GM23338 (cell line): ENCODE results near the gene ANG. TPM values are rescaled to one million over a fixed set of nuclear protein-coding genes. Genes with fewer than 3 reads are reported as not detected.

Experiments used
- ATAC-seq: fragments of 200-7000 bp; cut with Tn5 transposase; 3 replicates; pipeline ENCODE4 v1.9.1; 2020
- DNase-seq: peaks from one replicate; pipeline ENCODE4 v3.0.0-alpha.2; 2015; ENCODE audit warnings: low spot score
- H2AFZ ChIP-seq: fragments of 200-600 bp; sonication (generic); 2 replicates; pipeline ENCODE4 v1.8.0; 2016; ENCODE audit warnings: antibody characterized with exemption, mild to moderate bottlenecking, moderate library complexity
- H3F3A ChIP-seq: fragments of 200-600 bp; sonication (generic); replicated peaks from 2 replicates; pipeline ENCODE4 v1.8.0; 2017; ENCODE audit warnings: antibody characterized with exemption, mixed run types, low read depth
- H3K27ac ChIP-seq: fragments of 200-600 bp; sonication (generic); 2 replicates; pipeline ENCODE4 v1.6.1; 2016; ENCODE audit warnings: low read depth
- H3K27me3 ChIP-seq: fragments of 200-600 bp; sonication (generic); 2 replicates; pipeline ENCODE4 v1.8.0; 2016; ENCODE audit warnings: mild to moderate bottlenecking, mixed run types, moderate library complexity; ENCODE audit not compliant: insufficient read depth
- H3K36me3 ChIP-seq: fragments of 200-600 bp; sonication (generic); 2 replicates; pipeline ENCODE4 v1.8.0; 2016; ENCODE audit warnings: mild to moderate bottlenecking; ENCODE audit not compliant: insufficient read depth
- H3K4me1 ChIP-seq: fragments of 200-600 bp; sonication (generic); 2 replicates; pipeline ENCODE4 v1.8.0; 2016; ENCODE audit warnings: mild to moderate bottlenecking, moderate library complexity; ENCODE audit not compliant: insufficient read depth
- H3K4me2 ChIP-seq: fragments of 200-600 bp; sonication (generic); 2 replicates; pipeline ENCODE4 v1.7.1; 2017; ENCODE audit warnings: mixed run types
- H3K4me3 ChIP-seq: fragments of 200-600 bp; sonication (generic); 2 replicates; pipeline ENCODE4 v1.6.1; 2016; ENCODE audit warnings: mixed run types
- H3K79me2 ChIP-seq: fragments of 200-600 bp; sonication (generic); replicated peaks from 2 replicates; pipeline ENCODE4 v1.8.0; 2017; ENCODE audit warnings: mild to moderate bottlenecking; ENCODE audit not compliant: insufficient read depth
- H3K9me2 ChIP-seq: fragments of 200-600 bp; sonication (generic); 2 replicates; pipeline ENCODE4 v1.8.0; 2017; ENCODE audit not compliant: insufficient read depth
- H4K20me1 ChIP-seq: fragments of 200-600 bp; sonication (generic); replicated peaks from 2 replicates; pipeline ENCODE4 v1.8.0; 2017; ENCODE audit warnings: mild to moderate bottlenecking; ENCODE audit not compliant: insufficient read depth
- H3K27ac Mint-ChIP-seq: 2 replicates; pipeline ENCODE4 v1.8.0; 2020; ENCODE audit warnings: inconsistent platforms, mild to moderate bottlenecking, moderate library complexity, mixed read lengths
- H3K27me3 Mint-ChIP-seq: 3 replicates; pipeline ENCODE4 v1.8.0; 2022; ENCODE audit warnings: low read depth, mild to moderate bottlenecking, moderate library complexity, mixed read lengths, inconsistent platforms; ENCODE audit not compliant: insufficient read depth, poor library complexity
- H3K36me3 Mint-ChIP-seq: 3 replicates; pipeline ENCODE4 v1.8.0; 2021; ENCODE audit warnings: low read depth, mild to moderate bottlenecking, inconsistent platforms, moderate library complexity, mixed read lengths
- H3K4me1 Mint-ChIP-seq: 3 replicates; pipeline ENCODE4 v1.8.0; 2020; ENCODE audit warnings: mild to moderate bottlenecking, inconsistent platforms, mixed read lengths
- H3K4me3 Mint-ChIP-seq: 3 replicates; pipeline ENCODE4 v1.8.0; 2021; ENCODE audit warnings: moderate library complexity, mild to moderate bottlenecking, inconsistent platforms, mixed read lengths
- H3K9me3 Mint-ChIP-seq: 3 replicates; pipeline ENCODE4 v1.8.0; 2020; ENCODE audit warnings: moderate library complexity, mild to moderate bottlenecking, inconsistent platforms, mixed read lengths
- CREB1 ChIP-seq: fragments of 250-450 bp; sonication (Bioruptor Pico); IDR thresholded peaks from 2 replicates; pipeline ENCODE4 v1.5.0; 2020; ENCODE audit warnings: low read depth, mild to moderate bottlenecking, moderate library complexity
- EZH2 ChIP-seq: fragments of 200-600 bp; sonication (generic); IDR thresholded peaks from one replicate; pipeline ENCODE4 v1.8.0; 2017; ENCODE audit warnings: antibody characterized with exemption, mild to moderate bottlenecking, low read depth; ENCODE audit not compliant: unreplicated experiment
- EZH2phosphoT487 ChIP-seq: fragments of 200-600 bp; sonication (generic); IDR thresholded peaks from one replicate; pipeline ENCODE4 v1.8.1; 2018; ENCODE audit warnings: antibody characterized with exemption; ENCODE audit not compliant: unreplicated experiment
- NANOG ChIP-seq: IDR thresholded peaks from 2 replicates; pipeline ENCODE4 v1.6.1; 2016; ENCODE audit warnings: antibody characterized with exemption, borderline replicate concordance
- POLR2AphosphoS5 ChIP-seq: IDR thresholded peaks from 2 replicates; pipeline ENCODE4 v1.6.1; 2016; ENCODE audit warnings: antibody characterized with exemption, low read depth
- ZNF114 ChIP-seq: fragments of 250-450 bp; sonication (Bioruptor Pico); IDR thresholded peaks from 2 replicates; pipeline ENCODE4 v1.5.0; 2020; ENCODE audit warnings: mild to moderate bottlenecking, moderate library complexity
- polyA plus RNA-seq: library from polyadenylated mRNA; unstranded; fragments of >200 nt; fragmentation: Nextera tagmentation; extraction: Ambion mirVana; gene quantifications from 2 replicates; pipeline ENCODE4 v1.2.1, GENCODE V29; 2016
- total RNA-seq: library from RNA; depleted of rRNA; stranded (reverse); fragments of >200 nt; shearing (Covaris generic); gene quantifications from 2 replicates; pipeline ENCODE4 v1.2.3, GENCODE V29; 2014
- TF ChIP-seq, protein P1 (sequence below): fragments of 250-450 bp; sonication (Bioruptor Pico); IDR thresholded peaks from 2 replicates; pipeline ENCODE4 v1.5.0; 2020; ENCODE audit warnings: mild to moderate bottlenecking, moderate library complexity
- TF ChIP-seq, protein P2 (sequence below): IDR thresholded peaks from 2 replicates; pipeline ENCODE4 v1.6.1; 2016; ENCODE audit warnings: antibody characterized with exemption
- TF ChIP-seq, protein P3 (sequence below), 2 experiments: fragments of 200-600 bp in 1 of 2; sonication (generic) in 1 of 2; conservative IDR thresholded peaks; 2 replicates each; pipeline versions ENCODE4 v1.5.1 to v1.6.1; 2016 to 2017; ENCODE audit warnings: antibody characterized with exemption in 2 of 2, low read depth in 2 of 2, mild to moderate bottlenecking in 2 of 2, moderate library complexity in 1 of 2

ANG gene
- total and polyA plus RNA-seq, 2 experiments from 2014 or later = 2.3 to 3.7 TPM

DNA sequence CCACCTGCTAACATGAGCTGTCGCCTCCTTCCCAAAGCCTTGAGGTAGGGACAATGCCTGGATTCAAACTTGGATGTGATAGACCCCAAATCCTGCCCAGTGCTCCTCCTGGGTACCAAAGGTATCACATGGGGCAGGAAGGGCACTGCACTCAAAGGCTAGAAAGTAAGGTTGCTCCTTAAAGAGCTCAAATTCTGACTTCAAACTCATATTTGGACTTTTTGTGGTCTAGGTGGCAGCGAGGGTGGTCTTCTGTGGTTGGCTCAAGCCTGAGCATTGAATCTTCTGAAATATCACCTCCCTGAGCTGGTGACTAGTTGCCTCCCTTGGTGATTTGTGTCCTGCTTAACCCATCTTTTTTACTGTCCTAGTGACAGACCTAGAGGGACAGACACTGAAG, 12.5 kb upstream of the ANG start (continued):
- TF ChIP-seq, protein P1, sequence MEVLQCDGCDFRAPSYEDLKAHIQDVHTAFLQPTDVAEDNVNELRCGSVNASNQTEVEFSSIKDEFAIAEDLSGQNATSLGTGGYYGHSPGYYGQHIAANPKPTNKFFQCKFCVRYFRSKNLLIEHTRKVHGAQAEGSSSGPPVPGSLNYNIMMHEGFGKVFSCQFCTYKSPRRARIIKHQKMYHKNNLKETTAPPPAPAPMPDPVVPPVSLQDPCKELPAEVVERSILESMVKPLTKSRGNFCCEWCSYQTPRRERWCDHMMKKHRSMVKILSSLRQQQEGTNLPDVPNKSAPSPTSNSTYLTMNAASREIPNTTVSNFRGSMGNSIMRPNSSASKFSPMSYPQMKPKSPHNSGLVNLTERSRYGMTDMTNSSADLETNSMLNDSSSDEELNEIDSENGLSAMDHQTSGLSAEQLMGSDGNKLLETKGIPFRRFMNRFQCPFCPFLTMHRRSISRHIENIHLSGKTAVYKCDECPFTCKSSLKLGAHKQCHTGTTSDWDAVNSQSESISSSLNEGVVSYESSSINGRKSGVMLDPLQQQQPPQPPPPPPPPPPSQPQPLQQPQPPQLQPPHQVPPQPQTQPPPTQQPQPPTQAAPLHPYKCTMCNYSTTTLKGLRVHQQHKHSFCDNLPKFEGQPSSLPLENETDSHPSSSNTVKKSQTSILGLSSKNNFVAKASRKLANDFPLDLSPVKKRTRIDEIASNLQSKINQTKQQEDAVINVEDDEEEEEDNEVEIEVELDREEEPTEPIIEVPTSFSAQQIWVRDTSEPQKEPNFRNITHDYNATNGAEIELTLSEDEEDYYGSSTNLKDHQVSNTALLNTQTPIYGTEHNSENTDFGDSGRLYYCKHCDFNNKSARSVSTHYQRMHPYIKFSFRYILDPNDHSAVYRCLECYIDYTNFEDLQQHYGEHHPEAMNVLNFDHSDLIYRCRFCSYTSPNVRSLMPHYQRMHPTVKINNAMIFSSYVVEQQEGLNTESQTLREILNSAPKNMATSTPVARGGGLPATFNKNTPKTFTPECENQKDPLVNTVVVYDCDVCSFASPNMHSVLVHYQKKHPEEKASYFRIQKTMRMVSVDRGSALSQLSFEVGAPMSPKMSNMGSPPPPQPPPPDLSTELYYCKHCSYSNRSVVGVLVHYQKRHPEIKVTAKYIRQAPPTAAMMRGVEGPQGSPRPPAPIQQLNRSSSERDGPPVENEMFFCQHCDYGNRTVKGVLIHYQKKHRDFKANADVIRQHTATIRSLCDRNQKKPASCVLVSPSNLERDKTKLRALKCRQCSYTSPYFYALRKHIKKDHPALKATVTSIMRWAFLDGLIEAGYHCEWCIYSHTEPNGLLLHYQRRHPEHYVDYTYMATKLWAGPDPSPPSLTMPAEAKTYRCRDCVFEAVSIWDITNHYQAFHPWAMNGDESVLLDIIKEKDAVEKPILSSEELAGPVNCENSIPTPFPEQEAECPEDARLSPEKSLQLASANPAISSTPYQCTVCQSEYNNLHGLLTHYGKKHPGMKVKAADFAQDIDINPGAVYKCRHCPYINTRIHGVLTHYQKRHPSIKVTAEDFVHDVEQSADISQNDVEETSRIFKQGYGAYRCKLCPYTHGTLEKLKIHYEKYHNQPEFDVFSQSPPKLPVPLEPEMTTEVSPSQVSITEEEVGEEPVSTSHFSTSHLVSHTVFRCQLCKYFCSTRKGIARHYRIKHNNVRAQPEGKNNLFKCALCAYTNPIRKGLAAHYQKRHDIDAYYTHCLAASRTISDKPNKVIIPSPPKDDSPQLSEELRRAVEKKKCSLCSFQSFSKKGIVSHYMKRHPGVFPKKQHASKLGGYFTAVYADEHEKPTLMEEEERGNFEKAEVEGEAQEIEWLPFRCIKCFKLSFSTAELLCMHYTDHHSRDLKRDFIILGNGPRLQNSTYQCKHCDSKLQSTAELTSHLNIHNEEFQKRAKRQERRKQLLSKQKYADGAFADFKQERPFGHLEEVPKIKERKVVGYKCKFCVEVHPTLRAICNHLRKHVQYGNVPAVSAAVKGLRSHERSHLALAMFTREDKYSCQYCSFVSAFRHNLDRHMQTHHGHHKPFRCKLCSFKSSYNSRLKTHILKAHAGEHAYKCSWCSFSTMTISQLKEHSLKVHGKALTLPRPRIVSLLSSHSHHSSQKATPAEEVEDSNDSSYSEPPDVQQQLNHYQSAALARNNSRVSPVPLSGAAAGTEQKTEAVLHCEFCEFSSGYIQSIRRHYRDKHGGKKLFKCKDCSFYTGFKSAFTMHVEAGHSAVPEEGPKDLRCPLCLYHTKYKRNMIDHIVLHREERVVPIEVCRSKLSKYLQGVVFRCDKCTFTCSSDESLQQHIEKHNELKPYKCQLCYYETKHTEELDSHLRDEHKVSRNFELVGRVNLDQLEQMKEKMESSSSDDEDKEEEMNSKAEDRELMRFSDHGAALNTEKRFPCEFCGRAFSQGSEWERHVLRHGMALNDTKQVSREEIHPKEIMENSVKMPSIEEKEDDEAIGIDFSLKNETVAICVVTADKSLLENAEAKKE = no peak
- TF ChIP-seq EZH2phosphoT487 (no peak), EZH2 (no peak), ZNF114 (CRISPR knock-in tag) (no peak), CREB1 (CRISPR knock-in tag) (no peak), NANOG (no peak)
- TF ChIP-seq, protein P2, sequence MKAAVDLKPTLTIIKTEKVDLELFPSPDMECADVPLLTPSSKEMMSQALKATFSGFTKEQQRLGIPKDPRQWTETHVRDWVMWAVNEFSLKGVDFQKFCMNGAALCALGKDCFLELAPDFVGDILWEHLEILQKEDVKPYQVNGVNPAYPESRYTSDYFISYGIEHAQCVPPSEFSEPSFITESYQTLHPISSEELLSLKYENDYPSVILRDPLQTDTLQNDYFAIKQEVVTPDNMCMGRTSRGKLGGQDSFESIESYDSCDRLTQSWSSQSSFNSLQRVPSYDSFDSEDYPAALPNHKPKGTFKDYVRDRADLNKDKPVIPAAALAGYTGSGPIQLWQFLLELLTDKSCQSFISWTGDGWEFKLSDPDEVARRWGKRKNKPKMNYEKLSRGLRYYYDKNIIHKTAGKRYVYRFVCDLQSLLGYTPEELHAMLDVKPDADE = no peak

DNA sequence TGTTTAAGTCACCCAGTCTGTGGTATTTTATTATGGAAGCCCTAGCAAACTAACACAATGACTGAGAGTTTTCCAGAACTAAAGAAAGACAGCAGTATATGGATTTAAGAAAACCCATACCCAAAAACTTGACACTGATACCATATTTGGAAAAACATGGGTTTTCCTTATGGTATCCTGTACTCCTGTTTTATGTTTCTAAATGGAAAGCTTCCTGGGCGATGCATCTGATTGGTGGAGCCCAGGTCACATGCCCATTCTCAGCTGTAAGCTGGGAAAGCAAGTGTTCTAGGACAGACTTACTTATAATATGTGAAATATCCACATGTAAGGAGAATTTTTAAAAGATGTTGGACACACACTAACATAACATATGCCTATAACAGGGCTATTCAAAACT, 8.7 kb upstream of the ANG start:
- no peak for TF ChIP-seq POLR2AphosphoS5
- TF ChIP-seq, protein P3, sequence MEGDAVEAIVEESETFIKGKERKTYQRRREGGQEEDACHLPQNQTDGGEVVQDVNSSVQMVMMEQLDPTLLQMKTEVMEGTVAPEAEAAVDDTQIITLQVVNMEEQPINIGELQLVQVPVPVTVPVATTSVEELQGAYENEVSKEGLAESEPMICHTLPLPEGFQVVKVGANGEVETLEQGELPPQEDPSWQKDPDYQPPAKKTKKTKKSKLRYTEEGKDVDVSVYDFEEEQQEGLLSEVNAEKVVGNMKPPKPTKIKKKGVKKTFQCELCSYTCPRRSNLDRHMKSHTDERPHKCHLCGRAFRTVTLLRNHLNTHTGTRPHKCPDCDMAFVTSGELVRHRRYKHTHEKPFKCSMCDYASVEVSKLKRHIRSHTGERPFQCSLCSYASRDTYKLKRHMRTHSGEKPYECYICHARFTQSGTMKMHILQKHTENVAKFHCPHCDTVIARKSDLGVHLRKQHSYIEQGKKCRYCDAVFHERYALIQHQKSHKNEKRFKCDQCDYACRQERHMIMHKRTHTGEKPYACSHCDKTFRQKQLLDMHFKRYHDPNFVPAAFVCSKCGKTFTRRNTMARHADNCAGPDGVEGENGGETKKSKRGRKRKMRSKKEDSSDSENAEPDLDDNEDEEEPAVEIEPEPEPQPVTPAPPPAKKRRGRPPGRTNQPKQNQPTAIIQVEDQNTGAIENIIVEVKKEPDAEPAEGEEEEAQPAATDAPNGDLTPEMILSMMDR (conservative IDR thresholded peaks at IDR 0.05; ENCODE audit: low read depth in 2 of 2) = no peak
- H3K4me1 Mint-ChIP-seq = peaks cover 15% of the 10 kb centered on the region
- Histone ChIP-seq H3F3A (peaks cover 3% of the 10 kb centered on the region; the same call in 1 of the 2 replicates), H3K27me3 (no peaks in the 10 kb centered on the region), H4K20me1 (no peaks in the 10 kb centered on the region), H2AFZ (no peak overlapping the region), H3K36me3 (no peaks in the 10 kb centered on the region), H3K4me2 (peak overlapping the region; percentile 80), H3K4me1 (peaks cover 12% of the 10 kb centered on the region), H3K4me3 (peak overlapping the region; percentile 92), H3K9me2 (no peaks in the 10 kb centered on the region), H3K79me2 (no peaks in the 10 kb centered on the region), H3K27ac (no peak overlapping the region)
- no peak for ATAC-seq
- H3K27ac Mint-ChIP-seq = no peak overlapping the region
- no peaks in the 10 kb centered on the region for H3K36me3 Mint-ChIP-seq
- peak; percentile 50 for DNase-seq
- no peaks in the 10 kb centered on the region for H3K9me3 Mint-ChIP-seq
- peaks cover 13% of the 10 kb centered on the region for H3K27me3 Mint-ChIP-seq
- H3K4me3 Mint-ChIP-seq = no peak overlapping the region
